Sigmoid colon (tissue), 7 donors: ENCODE results near the gene VAV3. TPM values are rescaled to one million over a fixed set of nuclear protein-coding genes. Genes with fewer than 3 reads are reported as not detected.

ENCODE experiments used
- DNase-seq: peaks from one replicate; pipeline ENCODE4 v3.0.0-alpha.2; 2019
- H3K27ac ChIP-seq, 4 donors: fragments of 200-600 bp; sonication (generic); one replicate each; pipeline ENCODE4 v1.5.1; 2016 to 2019; ENCODE audit warnings: mild to moderate bottlenecking in 1 of 4
- H3K27me3 ChIP-seq, 3 donors: fragments of 200-600 bp; sonication (generic); one replicate each; pipeline ENCODE4 v1.5.1; 2019; ENCODE audit warnings: mild to moderate bottlenecking in 1 of 3
- H3K36me3 ChIP-seq, 4 donors: fragments of 200-600 bp; sonication (generic); one replicate each; pipeline ENCODE4 v1.5.1; 2016 to 2019
- H3K4me1 ChIP-seq, 4 donors: fragments of 200-600 bp; sonication (generic); one replicate each; pipeline ENCODE4 v1.5.1; 2017 to 2019
- H3K4me3 ChIP-seq, 4 donors: fragments of 200-600 bp; sonication (generic); one replicate each; pipeline ENCODE4 v1.5.1; 2017 to 2019; ENCODE audit warnings: mild to moderate bottlenecking in 2 of 4, moderate library complexity in 1 of 4
- H3K9me3 ChIP-seq, 4 donors: fragments of 200-600 bp in 3 of 4; sonication (generic) in 3 of 4; one replicate each; pipeline versions ENCODE4 v1.5.1 to v1.6.1; 2013 to 2019
- EP300 ChIP-seq, 4 donors: sonication (generic); formaldehyde crosslinking; IDR thresholded peaks; one replicate each; pipeline ENCODE4 v1.6.1; 2017; ENCODE audit warnings: antibody characterized with exemption in 4 of 4
- POLR2A ChIP-seq, 2 donors: fragments of 450-650 bp; IDR thresholded peaks; one replicate each; pipeline ENCODE4 v1.6.1; 2016; ENCODE audit warnings: antibody characterized with exemption in 2 of 2, mild to moderate bottlenecking in 2 of 2, moderate library complexity in 2 of 2
- POLR2AphosphoS5 ChIP-seq, 4 donors: sonication (generic); formaldehyde crosslinking; IDR thresholded peaks; one replicate each; pipeline ENCODE4 v1.6.1; 2017; ENCODE audit warnings: antibody characterized with exemption in 4 of 4
- WGBS, 2 donors: extraction: QIAGEN DNeasy Blood & Tissue Kit; methylation state at CpG; one replicate each; pipeline ENCODE4 v1.1.7; 2013; 5-methylcytosine and 5-hydroxymethylcytosine counted together
- intact Hi-C: fragments of 100-400 bp; cut with DNase I; formaldehyde crosslinking; loops from one replicate; pipeline ENCODE4 v1.15.1; 2023
- polyA plus RNA-seq, 3 donors: library from polyadenylated mRNA; stranded (reverse); fragments of 200-250 nt; gene quantifications; one replicate each; pipeline ENCODE4 v1.2.3, GENCODE V29; 2013
- total RNA-seq, 4 donors: library from RNA; depleted of rRNA; stranded (reverse); fragments of >200 nt; gene quantifications; one replicate each; pipeline ENCODE4 v1.1.0, GENCODE V29; 2016
- TF ChIP-seq, protein P1 (sequence below), 4 experiments: fragments of 450-650 bp in 3 of 4; fragments of 200-600 bp in 1 of 4; IDR thresholded peaks; one replicate each; pipeline ENCODE4 v1.5.1; 2016 to 2019; ENCODE audit warnings: antibody characterized with exemption in 4 of 4, mild to moderate bottlenecking in 3 of 4, moderate library complexity in 2 of 4
- donor health status: healthy with polysubstance abuse.
- donor health status: Bipolar disorder and iron deficiency.
- donor health status: healthy.

VAV3 gene
- total and polyA plus RNA-seq, 7 donors, result 3.5 to 72.1 (median 17.3) TPM

- H3K27me3 ChIP-seq, result no peaks in the 10 kb centered on the region
- H3K9me3 ChIP-seq, result no peaks in the 10 kb centered on the region
- no peak overlapping the region for H3K27ac ChIP-seq
- no peak overlapping the region for H3K4me3 ChIP-seq
- H3K4me1 ChIP-seq, result no peaks in the 10 kb centered on the region
- no peaks in the 10 kb centered on the region for H3K36me3 ChIP-seq
- intact Hi-C loops, result no loop called here
- DNase-seq, result no peak
- WGBS, 2 donors, result 82 to 89% methylated on average over 6 of the region's 6 CpGs
- TF ChIP-seq EP300 (IDR thresholded peaks at IDR 0.05) (no peak), POLR2AphosphoS5 (IDR thresholded peaks at IDR 0.05) (no peak)
Observed at GRCh38 chr1:107954719-107955415, 10.1 kb downstream of the VAV3 start.

DNA sequence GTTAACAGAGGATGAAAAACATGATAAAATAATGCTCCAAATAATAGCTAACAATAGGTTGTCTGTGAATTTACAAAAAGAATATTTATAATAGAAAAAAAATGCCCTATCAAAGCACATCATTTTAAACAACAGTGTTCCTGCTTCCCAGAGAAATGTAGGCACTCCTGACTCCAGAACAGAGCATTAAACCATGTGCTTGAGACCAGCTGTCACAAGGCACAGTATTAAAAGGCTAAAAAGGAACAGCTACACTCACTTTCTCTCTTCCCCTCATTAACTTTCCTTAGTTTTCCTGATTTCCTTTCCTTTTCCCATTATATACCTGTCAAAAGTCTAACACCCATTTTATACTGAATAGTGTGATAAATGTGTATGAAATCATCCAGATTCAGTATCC lies 10.9 kb downstream of the VAV3 start:
- Histone ChIP-seq H3K27ac (no peak overlapping the region), H3K4me1 (no peaks in the 10 kb centered on the region), H3K27me3 (no peaks in the 10 kb centered on the region), H3K36me3 (no peaks in the 10 kb centered on the region), H3K9me3 (no peaks in the 10 kb centered on the region), H3K4me3 (no peak overlapping the region)
- intact Hi-C loops, result no loop called here
- TF ChIP-seq, protein P1, sequence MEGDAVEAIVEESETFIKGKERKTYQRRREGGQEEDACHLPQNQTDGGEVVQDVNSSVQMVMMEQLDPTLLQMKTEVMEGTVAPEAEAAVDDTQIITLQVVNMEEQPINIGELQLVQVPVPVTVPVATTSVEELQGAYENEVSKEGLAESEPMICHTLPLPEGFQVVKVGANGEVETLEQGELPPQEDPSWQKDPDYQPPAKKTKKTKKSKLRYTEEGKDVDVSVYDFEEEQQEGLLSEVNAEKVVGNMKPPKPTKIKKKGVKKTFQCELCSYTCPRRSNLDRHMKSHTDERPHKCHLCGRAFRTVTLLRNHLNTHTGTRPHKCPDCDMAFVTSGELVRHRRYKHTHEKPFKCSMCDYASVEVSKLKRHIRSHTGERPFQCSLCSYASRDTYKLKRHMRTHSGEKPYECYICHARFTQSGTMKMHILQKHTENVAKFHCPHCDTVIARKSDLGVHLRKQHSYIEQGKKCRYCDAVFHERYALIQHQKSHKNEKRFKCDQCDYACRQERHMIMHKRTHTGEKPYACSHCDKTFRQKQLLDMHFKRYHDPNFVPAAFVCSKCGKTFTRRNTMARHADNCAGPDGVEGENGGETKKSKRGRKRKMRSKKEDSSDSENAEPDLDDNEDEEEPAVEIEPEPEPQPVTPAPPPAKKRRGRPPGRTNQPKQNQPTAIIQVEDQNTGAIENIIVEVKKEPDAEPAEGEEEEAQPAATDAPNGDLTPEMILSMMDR (IDR thresholded peaks at IDR 0.05), result no peak
- no peak for TF ChIP-seq EP300 (IDR thresholded peaks at IDR 0.05)
- no peak for TF ChIP-seq POLR2AphosphoS5 (IDR thresholded peaks at IDR 0.05)
- TF ChIP-seq POLR2A (IDR thresholded peaks at IDR 0.05), result no peak
- no peak for DNase-seq

DNA sequence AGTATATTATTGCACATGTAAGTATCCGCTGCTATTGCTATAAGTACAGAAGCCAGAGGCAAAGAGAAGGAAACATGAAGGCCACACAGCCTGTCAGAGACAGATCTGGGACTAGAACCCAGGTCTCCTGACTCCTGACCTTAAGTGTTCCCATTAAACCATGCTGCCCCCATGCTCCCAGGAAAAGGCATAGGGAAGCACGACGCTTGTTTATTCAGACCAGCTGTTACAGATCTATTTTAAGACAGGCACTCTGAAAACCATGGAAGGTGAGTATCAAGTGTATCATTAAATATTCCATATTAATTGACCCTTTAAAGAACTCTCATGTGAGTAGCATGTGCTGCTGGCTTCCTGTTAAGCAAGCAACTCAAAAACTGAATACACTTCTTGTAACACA lies 11.4 kb downstream of the VAV3 start:
- intact Hi-C loops, result no loop called here
- Histone ChIP-seq H3K4me1 (no peaks in the 10 kb centered on the region), H3K9me3 (no peaks in the 10 kb centered on the region), H3K36me3 (no peaks in the 10 kb centered on the region), H3K27ac (no peak overlapping the region), H3K27me3 (no peaks in the 10 kb centered on the region), H3K4me3 (no peak overlapping the region)
- no peak for DNase-seq
- TF ChIP-seq, protein P1 (IDR thresholded peaks at IDR 0.05), result no peak
- TF ChIP-seq POLR2A (IDR thresholded peaks at IDR 0.05) (no peak), POLR2AphosphoS5 (IDR thresholded peaks at IDR 0.05) (no peak), EP300 (IDR thresholded peaks at IDR 0.05) (no peak)
- WGBS, 2 donors, result 76 to 79% methylated on average over 3 of the region's 3 CpGs

GRCh38 chr1:107952989-107953388 lies 12.0 kb downstream of the VAV3 start:
- no peaks in the 10 kb centered on the region for H3K27me3 ChIP-seq
- intact Hi-C loops, result no loop called here
- 42 to 45% methylated on average over 2 of the region's 2 CpGs for whole genome bisulfite sequencing, 2 donors

DNA sequence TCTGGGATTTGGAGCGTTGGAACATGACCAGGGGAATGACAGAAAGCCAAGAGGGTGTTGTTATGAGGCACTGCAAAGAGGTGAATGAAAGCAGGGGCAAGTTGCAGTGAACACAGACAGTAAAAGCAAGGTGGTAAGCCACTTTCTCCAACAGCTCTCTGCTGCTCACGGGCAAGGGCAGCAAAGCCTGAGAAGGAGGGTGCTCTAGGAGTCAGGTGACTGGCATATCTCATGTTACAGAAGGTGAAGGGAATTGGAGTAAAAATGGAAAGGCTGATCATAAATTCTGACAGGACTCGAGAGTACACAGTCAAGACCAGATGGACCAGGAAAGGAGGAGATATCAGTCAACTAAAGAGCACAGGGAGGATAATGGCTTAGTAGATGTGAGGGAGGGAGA lies 14.5 kb downstream of the VAV3 start:
- Histone ChIP-seq H3K27me3 (no peaks in the 10 kb centered on the region), H3K27ac (no peak overlapping the region), H3K4me1 (no peaks in the 10 kb centered on the region), H3K9me3 (no peaks in the 10 kb centered on the region), H3K36me3 (no peaks in the 10 kb centered on the region), H3K4me3 (no peak overlapping the region)
- intact Hi-C loops, result no loop called here
- DNase-seq, result no peak
- WGBS, 2 donors, result 65 to 68% methylated on average over 3 of the region's 3 CpGs
- TF ChIP-seq EP300 (IDR thresholded peaks at IDR 0.05), result no peak
- no peak for TF ChIP-seq POLR2AphosphoS5 (IDR thresholded peaks at IDR 0.05)
- TF ChIP-seq POLR2A (IDR thresholded peaks at IDR 0.05), result no peak

More at GRCh38 chr1:107952989-107953388, 12.0 kb downstream of the VAV3 start:
- TF ChIP-seq EP300 (IDR thresholded peaks at IDR 0.05) (no peak), POLR2A (IDR thresholded peaks at IDR 0.05) (no peak), POLR2AphosphoS5 (IDR thresholded peaks at IDR 0.05) (no peak)
- TF ChIP-seq, protein P1 (IDR thresholded peaks at IDR 0.05), result no peak
- no peak overlapping the region for H3K4me3 ChIP-seq
- H3K4me1 ChIP-seq, result no peaks in the 10 kb centered on the region
- no peak for DNase-seq
- no peaks in the 10 kb centered on the region for H3K9me3 ChIP-seq
- no peak overlapping the region for H3K27ac ChIP-seq
- H3K36me3 ChIP-seq, result no peaks in the 10 kb centered on the region
